GM12878 (cell line): ENCODE data around the gene MAN1A1. TPM values are rescaled to one million over a fixed set of nuclear protein-coding genes. Genes with fewer than 3 reads are reported as not detected.

ENCODE experiments used
- ATAC-seq: fragments of 200-7000 bp; cut with Tn5 transposase; 3 replicates; pipeline ENCODE4 v1.9.1; 2020; ENCODE audit warnings: mild to moderate bottlenecking, moderate library complexity
- BruUV-seq: library from RNA; stranded (reverse); fragments of 400-500 nt; replicated peaks from 2 replicates; lab custom pipeline; 2021; lab: Mats Ljungman, UMichigan
- CTCF ChIA-PET: fragments of 300-600 bp; sonication (Branson Sonifier 250); formaldehyde crosslinking; extraction: SDS; loops from one replicate; lab custom pipeline; 2021; ENCODE audit warnings: inconsistent platforms; lab: Yijun Ruan, JAX
- POLR2A ChIA-PET: fragments of 350-600 bp; formaldehyde crosslinking; extraction: SDS; loops from one replicate; lab custom pipeline; 2021; ENCODE audit warnings: inconsistent platforms; lab: Charles Lee
- RAD21 ChIA-PET: fragments of 300-600 bp; sonication (Branson Sonifier 250); formaldehyde crosslinking; loops from one replicate; lab custom pipeline; 2023; ENCODE audit warnings: antibody characterized with exemption; ENCODE audit not compliant: unreplicated experiment; lab: Charles Lee
- SMC1A ChIA-PET: fragments of 300-600 bp; sonication (Branson Sonifier 250); formaldehyde crosslinking; loops from one replicate; lab custom pipeline; 2023; ENCODE audit not compliant: unreplicated experiment, uncharacterized antibody; lab: Charles Lee
- DNase-seq: peaks from one replicate; pipeline ENCODE4 v3.0.0-alpha.2; 2011; ENCODE audit warnings: low read depth, low spot score
- FAIRE-seq: peaks from 3 replicates; lab custom pipeline; 2011; peaks lifted over from hg19 to GRCh38; lab: Jason Lieb, UNC
- H2AFZ ChIP-seq: 2 replicates; pipeline ENCODE4 v1.6.0; 2011; ENCODE audit warnings: low read depth, low read length, control low read depth; ENCODE audit not compliant: control insufficient read depth
- H3K27ac ChIP-seq: 2 replicates; pipeline ENCODE4 v1.5.1; 2011; ENCODE audit warnings: control low read depth; ENCODE audit not compliant: control insufficient read depth, insufficient read depth
- H3K27me3 ChIP-seq, 2 experiments: replicated peaks in 1 of 2; 2 replicates each; pipeline versions ENCODE4 v1.6.0 to v1.6.1; 2011; ENCODE audit warnings: low read length in 1 of 2; ENCODE audit not compliant: control insufficient read depth in 2 of 2, insufficient read depth in 2 of 2
- H3K36me3 ChIP-seq, 2 experiments: 2 replicates each; pipeline ENCODE4 v1.5.1; 2011; ENCODE audit warnings: low read length in 1 of 2; ENCODE audit not compliant: control insufficient read depth in 2 of 2, insufficient read depth in 2 of 2
- H3K4me1 ChIP-seq: 2 replicates; pipeline ENCODE4 v1.6.1; 2011; ENCODE audit warnings: mild to moderate bottlenecking, low read length, moderate library complexity, mixed read lengths; ENCODE audit not compliant: control insufficient read depth, insufficient read depth
- H3K4me2 ChIP-seq: 2 replicates; pipeline ENCODE4 v1.6.0; 2011; ENCODE audit warnings: control low read depth; ENCODE audit not compliant: control insufficient read depth, insufficient read depth
- H3K4me3 ChIP-seq: fragments of 200-600 bp; sonication (generic); 2 replicates; pipeline ENCODE4 v1.5.1; 2016
- H3K79me2 ChIP-seq: 2 replicates; pipeline ENCODE4 v1.6.0; 2011; ENCODE audit warnings: low read length; ENCODE audit not compliant: control insufficient read depth, insufficient read depth
- H3K9ac ChIP-seq: 2 replicates; pipeline ENCODE4 v1.8.0; 2011; ENCODE audit warnings: low read length, control low read depth, mixed read lengths; ENCODE audit not compliant: control insufficient read depth, insufficient read depth
- H3K9me3 ChIP-seq: replicated peaks from 3 replicates; pipeline ENCODE4 v1.5.1; 2011; ENCODE audit warnings: mild to moderate bottlenecking, low read length; ENCODE audit not compliant: control insufficient read depth, insufficient read depth
- H4K20me1 ChIP-seq: 2 replicates; pipeline ENCODE4 v1.6.0; 2011; ENCODE audit not compliant: control insufficient read depth, insufficient read depth
- BACH1 ChIP-seq: fragments of 450-650 bp; IDR thresholded peaks from 2 replicates; pipeline ENCODE4 v1.6.1; 2017; ENCODE audit warnings: mild to moderate bottlenecking, borderline replicate concordance
- BRCA1 ChIP-seq: IDR thresholded peaks from 2 replicates; pipeline ENCODE4 v1.6.1; 2011; ENCODE audit warnings: low read depth, low read length, improper control_type of control experiment
- CHD2 ChIP-seq: IDR thresholded peaks from 2 replicates; pipeline ENCODE4 v1.6.1; 2011; ENCODE audit warnings: low read depth, low read length, improper control_type of control experiment, borderline replicate concordance
- CTCF ChIP-seq, 3 experiments: IDR thresholded peaks in 2 of 3; conservative IDR thresholded peaks in 1 of 3; 2 replicates each; pipeline ENCODE4 v1.5.1; 2011; ENCODE audit warnings: low read depth in 3 of 3, low read length in 3 of 3, mild to moderate bottlenecking in 3 of 3, control low read depth in 2 of 3, moderate library complexity in 2 of 3, inconsistent platforms in 1 of 3, mixed read lengths in 1 of 3; ENCODE audit not compliant: control insufficient read depth in 2 of 3, insufficient read depth in 1 of 3; ENCODE audit errors: extremely low read depth in 1 of 3
- ESRRA ChIP-seq: IDR thresholded peaks from 2 replicates; pipeline ENCODE4 v1.6.1; 2012; ENCODE audit warnings: mild to moderate bottlenecking, low read length, improper control_type of control experiment
- MLLT1 ChIP-seq: fragments of 450-650 bp; IDR thresholded peaks from 2 replicates; pipeline ENCODE4 v1.6.1; 2016; ENCODE audit warnings: mild to moderate bottlenecking
- MYB ChIP-seq: fragments of 150-350 bp; IDR thresholded peaks from 2 replicates; pipeline ENCODE4 v1.6.1; 2014; ENCODE audit warnings: mild to moderate bottlenecking, low read depth, low read length, borderline replicate concordance
- NFYB ChIP-seq: IDR thresholded peaks from 2 replicates; pipeline ENCODE4 v1.6.1; 2011; ENCODE audit warnings: low read depth, mild to moderate bottlenecking, low read length, improper control_type of control experiment, moderate library complexity; ENCODE audit not compliant: insufficient read depth
- POLR2AphosphoS5 ChIP-seq: IDR thresholded peaks from 2 replicates; pipeline ENCODE4 v1.6.1; 2011; ENCODE audit warnings: mild to moderate bottlenecking, low read length, inconsistent platforms
- RUNX3 ChIP-seq: IDR thresholded peaks from 2 replicates; pipeline ENCODE4 v1.6.1; 2012; ENCODE audit warnings: low read length, inconsistent platforms
- WGBS: methylation state at CpG from one replicate; pipeline ENCODE4 v1.1.6; 2016; ENCODE audit warnings: low lambda C conversion rate; ENCODE audit not compliant: insufficient replicate concordance, insufficient coverage; ENCODE audit errors: missing lambda C conversion rate; 5-methylcytosine and 5-hydroxymethylcytosine counted together
- in situ Hi-C: fragments of 300-500 bp; cut with MboI; formaldehyde crosslinking; loops from 9 replicates; pipeline ENCODE4 v1.14.3; 2018; ENCODE audit warnings: mixed read lengths
- intact Hi-C: fragments of 100-400 bp; cut with micrococcal nuclease; formaldehyde crosslinking; loops from one replicate; pipeline ENCODE4 v1.14.2; 2022; ENCODE audit not compliant: unreplicated experiment
- polyA plus RNA-seq, 11 experiments: library from polyadenylated mRNA; depleted of rRNA in 4 of 11; unstranded in 6 of 11; stranded (reverse) in 5 of 11; fragments of >200 nt; fragmentation: Nextera tagmentation in 4 of 11; fragmentation: Illumina TruSeq in 1 of 11; extraction: Ambion mirVana in 4 of 11; extraction: Trizol in 1 of 11; gene quantifications; 1 replicate in 1 of 11; 2 replicates in 10 of 11; pipeline versions ENCODE4 v1.2.1 to v1.2.3, GENCODE V29; 2011 to 2016; ENCODE audit warnings: inconsistent platforms in 2 of 11, missing spikeins in 2 of 11, low read depth in 1 of 11
- total RNA-seq, 4 experiments: library from RNA; depleted of rRNA in 3 of 4; stranded (reverse); fragments of >200 nt in 3 of 4; fragmentation: Illumina TruSeq in 1 of 4; extraction: Trizol in 1 of 4; gene quantifications; 2 replicates each; pipeline versions ENCODE4 v1.2.1 to v1.2.3, GENCODE V29; 2013 to 2021
- TF ChIP-seq, protein P1 (sequence below): fragments of 450-650 bp; IDR thresholded peaks from 2 replicates; pipeline ENCODE4 v1.6.1; 2018; ENCODE audit warnings: borderline replicate concordance, mild to moderate bottlenecking; ENCODE audit not compliant: partially characterized antibody
- TF ChIP-seq, protein P2 (sequence below): fragments of 450-650 bp; conservative IDR thresholded peaks from 2 replicates; pipeline ENCODE4 v1.6.1; 2017; ENCODE audit warnings: mild to moderate bottlenecking, moderate library complexity
- TF ChIP-seq, protein P3 (sequence below): fragments of 450-650 bp; IDR thresholded peaks from 2 replicates; pipeline ENCODE4 v1.6.1; 2016; ENCODE audit warnings: mild to moderate bottlenecking

The MAN1A1 gene
- total and polyA plus RNA-seq, 10 of the 15 experiments (the other 5 are each of a cell fraction or from before 2014, with no cell fraction given) = 5.4 to 28.1 (median 19.5) TPM

DNA sequence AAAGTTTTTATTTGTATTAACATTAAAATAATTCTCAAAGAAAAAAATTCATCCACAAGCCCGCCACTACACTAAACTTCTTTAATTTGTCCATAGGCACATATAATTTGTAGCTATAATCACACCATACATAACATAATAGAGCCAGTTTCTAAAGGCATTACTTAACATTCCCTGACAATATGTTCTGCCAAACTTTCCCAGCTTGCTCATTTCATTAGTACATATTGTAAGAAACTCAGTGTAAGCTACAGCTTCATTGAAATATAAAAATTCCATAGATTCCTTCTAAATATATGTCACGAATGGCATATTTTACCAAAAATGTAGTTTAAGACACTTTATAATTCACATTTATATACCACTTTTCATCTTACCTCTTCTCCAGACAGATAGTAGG lies 59.3 kb downstream of the MAN1A1 start (continued):
- no peak for TF ChIP-seq MLLT1
- TF ChIP-seq BRCA1 = no peak
- TF ChIP-seq POLR2AphosphoS5 = no peak
- TF ChIP-seq ESRRA = no peak
- no peak for TF ChIP-seq MYB

DNA sequence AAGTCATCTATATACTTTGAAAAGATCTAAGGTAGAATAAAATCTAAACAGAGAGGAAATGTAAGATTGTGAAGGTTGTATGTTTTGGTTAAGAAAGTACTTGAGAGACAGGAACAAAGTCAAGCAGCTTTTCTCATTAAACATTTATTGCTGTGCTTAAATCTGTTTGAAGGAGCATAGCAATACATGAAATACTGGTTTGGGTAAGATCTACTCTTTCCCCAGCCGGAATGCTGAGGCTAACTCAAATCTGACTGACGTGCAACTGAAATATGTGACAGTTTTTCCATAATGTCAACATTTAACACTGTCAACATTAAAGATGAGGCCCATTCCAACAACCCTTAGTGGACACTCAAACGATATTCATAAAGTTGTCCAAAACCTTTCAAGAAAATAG lies 59.9 kb downstream of the MAN1A1 start:
- CTCF ChIA-PET = interaction anchor here (1.0 to 1.4 kb wide), 3 partner anchors 23 to 52 kb away, joined by 3 to 5 read pairs (median 3); no protein-coding TSS in a partner anchor
- H3K27me3 ChIP-seq = no peaks in the 10 kb centered on the region
- BruUV-seq = no TSS peak
- POLR2A ChIA-PET = interaction anchor here (1.2 kb wide), 1 partner anchor 11 kb away, joined by 4 read pairs; no protein-coding TSS in a partner anchor
- H3K4me1 ChIP-seq = no peaks in the 10 kb centered on the region
- no peak for ATAC-seq
- H3K27ac ChIP-seq = no peak overlapping the region
- no peak for FAIRE-seq
- H4K20me1 ChIP-seq = no peaks in the 10 kb centered on the region
- RAD21 ChIA-PET = interaction anchor here (1.0 to 1.8 kb wide), 2 partner anchors 24 to 58 kb away, joined by 3 to 7 read pairs; no protein-coding TSS in a partner anchor
- no peak overlapping the region for H3K9ac ChIP-seq
- no peak overlapping the region for H2AFZ ChIP-seq
- no peaks in the 10 kb centered on the region; a peak in 1 of 4 replicates for H3K36me3 ChIP-seq
- H3K79me2 ChIP-seq = no peaks in the 10 kb centered on the region
- DNase-seq = no peak
- WGBS = 100% methylated on average over 3 of the region's 3 CpGs
- intact Hi-C loops = no loop called here
- H3K4me3 ChIP-seq = no peak overlapping the region
- H3K4me2 ChIP-seq = no peak overlapping the region
- H3K9me3 ChIP-seq = no peaks in the 10 kb centered on the region
- SMC1A ChIA-PET = interaction anchor here (0.8 to 1.3 kb wide), 6 partner anchors 12 to 48 kb away, joined by 3 to 5 read pairs (median 3); no protein-coding TSS in a partner anchor
- in situ Hi-C loops = no loop called here
- TF ChIP-seq, protein P1, sequence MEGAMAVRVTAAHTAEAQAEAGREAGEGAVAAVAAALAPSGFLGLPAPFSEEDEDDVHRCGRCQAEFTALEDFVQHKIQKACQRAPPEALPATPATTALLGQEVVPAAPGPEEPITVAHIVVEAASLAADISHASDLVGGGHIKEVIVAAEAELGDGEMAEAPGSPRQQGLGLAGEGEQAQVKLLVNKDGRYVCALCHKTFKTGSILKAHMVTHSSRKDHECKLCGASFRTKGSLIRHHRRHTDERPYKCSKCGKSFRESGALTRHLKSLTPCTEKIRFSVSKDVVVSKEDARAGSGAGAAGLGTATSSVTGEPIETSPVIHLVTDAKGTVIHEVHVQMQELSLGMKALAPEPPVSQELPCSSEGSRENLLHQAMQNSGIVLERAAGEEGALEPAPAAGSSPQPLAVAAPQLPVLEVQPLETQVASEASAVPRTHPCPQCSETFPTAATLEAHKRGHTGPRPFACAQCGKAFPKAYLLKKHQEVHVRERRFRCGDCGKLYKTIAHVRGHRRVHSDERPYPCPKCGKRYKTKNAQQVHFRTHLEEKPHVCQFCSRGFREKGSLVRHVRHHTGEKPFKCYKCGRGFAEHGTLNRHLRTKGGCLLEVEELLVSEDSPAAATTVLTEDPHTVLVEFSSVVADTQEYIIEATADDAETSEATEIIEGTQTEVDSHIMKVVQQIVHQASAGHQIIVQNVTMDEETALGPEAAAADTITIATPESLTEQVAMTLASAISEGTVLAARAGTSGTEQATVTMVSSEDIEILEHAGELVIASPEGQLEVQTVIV = no peak
- TF ChIP-seq CTCF (IDR thresholded peaks at IDR 0.05 in 2 of 3, conservative IDR thresholded peaks at IDR 0.05 in 1 of 3; ENCODE audit: control insufficient read depth in 2 of 3, extremely low read depth in 1 of 3, insufficient read depth in 1 of 3, low read depth in 3 of 3, low read length in 3 of 3) = no peak
- TF ChIP-seq, protein P2, sequence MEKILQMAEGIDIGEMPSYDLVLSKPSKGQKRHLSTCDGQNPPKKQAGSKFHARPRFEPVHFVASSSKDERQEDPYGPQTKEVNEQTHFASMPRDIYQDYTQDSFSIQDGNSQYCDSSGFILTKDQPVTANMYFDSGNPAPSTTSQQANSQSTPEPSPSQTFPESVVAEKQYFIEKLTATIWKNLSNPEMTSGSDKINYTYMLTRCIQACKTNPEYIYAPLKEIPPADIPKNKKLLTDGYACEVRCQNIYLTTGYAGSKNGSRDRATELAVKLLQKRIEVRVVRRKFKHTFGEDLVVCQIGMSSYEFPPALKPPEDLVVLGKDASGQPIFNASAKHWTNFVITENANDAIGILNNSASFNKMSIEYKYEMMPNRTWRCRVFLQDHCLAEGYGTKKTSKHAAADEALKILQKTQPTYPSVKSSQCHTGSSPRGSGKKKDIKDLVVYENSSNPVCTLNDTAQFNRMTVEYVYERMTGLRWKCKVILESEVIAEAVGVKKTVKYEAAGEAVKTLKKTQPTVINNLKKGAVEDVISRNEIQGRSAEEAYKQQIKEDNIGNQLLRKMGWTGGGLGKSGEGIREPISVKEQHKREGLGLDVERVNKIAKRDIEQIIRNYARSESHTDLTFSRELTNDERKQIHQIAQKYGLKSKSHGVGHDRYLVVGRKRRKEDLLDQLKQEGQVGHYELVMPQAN = no peak
- TF ChIP-seq CHD2 = no peak
- no peak for TF ChIP-seq BACH1
- TF ChIP-seq, protein P3, sequence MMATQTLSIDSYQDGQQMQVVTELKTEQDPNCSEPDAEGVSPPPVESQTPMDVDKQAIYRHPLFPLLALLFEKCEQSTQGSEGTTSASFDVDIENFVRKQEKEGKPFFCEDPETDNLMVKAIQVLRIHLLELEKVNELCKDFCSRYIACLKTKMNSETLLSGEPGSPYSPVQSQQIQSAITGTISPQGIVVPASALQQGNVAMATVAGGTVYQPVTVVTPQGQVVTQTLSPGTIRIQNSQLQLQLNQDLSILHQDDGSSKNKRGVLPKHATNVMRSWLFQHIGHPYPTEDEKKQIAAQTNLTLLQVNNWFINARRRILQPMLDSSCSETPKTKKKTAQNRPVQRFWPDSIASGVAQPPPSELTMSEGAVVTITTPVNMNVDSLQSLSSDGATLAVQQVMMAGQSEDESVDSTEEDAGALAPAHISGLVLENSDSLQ = no peak
- no peak for TF ChIP-seq RUNX3
- TF ChIP-seq NFYB = no peak
